Sigmoid colon (tissue), 4 donors: Measurements from ENCODE around the gene SMAP2.

Source experiments
- CTCF ChIP-seq, 4 experiments: fragments of 450-650 bp in 3 of 4; fragments of 200-600 bp in 1 of 4; IDR thresholded peaks; one replicate each; pipeline ENCODE4 v1.5.1; 2016 to 2019; ENCODE audit warnings: antibody characterized with exemption in 4 of 4, mild to moderate bottlenecking in 3 of 4, moderate library complexity in 2 of 4
- EP300 ChIP-seq, 4 donors: sonication (generic); formaldehyde crosslinking; IDR thresholded peaks; one replicate each; pipeline ENCODE4 v1.6.1; 2017; ENCODE audit warnings: antibody characterized with exemption in 4 of 4
- POLR2A ChIP-seq, 2 donors: fragments of 450-650 bp; IDR thresholded peaks; one replicate each; pipeline ENCODE4 v1.6.1; 2016; ENCODE audit warnings: antibody characterized with exemption in 2 of 2, mild to moderate bottlenecking in 2 of 2, moderate library complexity in 2 of 2
- POLR2AphosphoS5 ChIP-seq, 4 donors: sonication (generic); formaldehyde crosslinking; IDR thresholded peaks; one replicate each; pipeline ENCODE4 v1.6.1; 2017; ENCODE audit warnings: antibody characterized with exemption in 4 of 4

DNA sequence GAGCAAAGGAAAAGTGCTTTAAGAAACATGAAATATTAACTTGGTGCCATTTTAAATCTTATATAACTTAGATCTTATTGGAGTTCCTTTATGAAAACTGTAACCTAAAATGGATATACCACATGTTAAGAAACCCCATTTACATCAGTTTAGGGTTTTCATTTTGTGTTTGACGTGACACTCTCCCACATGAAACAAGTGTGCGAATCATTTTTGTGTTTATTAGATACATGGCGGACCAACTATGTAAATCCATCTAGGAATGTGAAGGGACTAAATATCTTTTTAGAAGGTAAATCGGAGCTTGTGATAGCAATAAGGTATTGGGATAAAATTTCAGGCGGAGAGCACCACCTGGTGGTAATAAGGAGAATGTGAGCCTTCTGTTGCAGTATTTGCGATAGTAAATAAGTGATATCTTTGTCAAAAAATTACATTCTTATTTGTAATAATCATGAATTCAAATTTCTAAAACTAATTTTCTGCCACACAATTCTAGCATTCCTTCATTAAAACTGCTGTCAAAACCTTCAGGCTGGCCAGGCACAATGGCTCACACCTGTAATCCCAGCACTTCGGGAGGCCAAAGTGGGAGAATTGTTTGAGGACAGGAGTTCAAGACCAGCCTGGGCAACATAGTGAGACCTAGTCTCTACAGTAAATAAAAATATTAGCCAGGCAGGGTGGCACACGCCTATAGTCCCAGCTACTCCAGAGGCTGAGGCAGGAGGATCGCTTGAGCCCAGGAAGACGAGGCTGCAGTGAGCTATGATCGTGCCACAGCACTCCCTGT, 31.3 kb downstream of the SMAP2 start:
- TF ChIP-seq POLR2AphosphoS5 (IDR thresholded peaks at IDR 0.05), result no peak
- peak; percentile 63 to 87 (median 76) for TF ChIP-seq CTCF (IDR thresholded peaks at IDR 0.05)
- TF ChIP-seq POLR2A (IDR thresholded peaks at IDR 0.05), result no peak
- no peak for TF ChIP-seq EP300 (IDR thresholded peaks at IDR 0.05)
